ENCODE data around the gene TEX51.

Gene TEX51

DNA sequence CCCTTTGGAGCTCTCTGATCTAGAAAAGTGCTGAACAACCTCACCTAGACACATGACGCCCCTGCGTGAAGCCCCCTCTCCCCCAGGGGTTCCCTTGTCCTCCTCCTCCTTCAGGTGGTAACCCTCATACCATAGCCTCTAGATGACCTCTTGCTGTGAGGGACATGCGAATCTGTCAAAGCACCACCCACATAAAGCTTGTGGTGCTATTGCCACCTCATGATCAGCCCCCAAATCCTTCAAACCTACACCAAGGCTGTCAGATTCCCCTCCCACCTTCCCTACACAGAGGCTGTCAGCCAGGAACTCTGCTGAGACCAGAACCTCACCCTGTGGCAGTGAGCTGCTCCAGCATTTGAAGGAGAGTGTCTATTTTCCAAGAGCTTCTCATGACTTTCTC is 43.1 kb upstream of the TEX51 start:
- TF ChIP-seq ZFX (IDR thresholded peaks at IDR 0.05; ENCODE audit: borderline replicate concordance), result no peak
- TF ChIP-seq, protein P1, sequence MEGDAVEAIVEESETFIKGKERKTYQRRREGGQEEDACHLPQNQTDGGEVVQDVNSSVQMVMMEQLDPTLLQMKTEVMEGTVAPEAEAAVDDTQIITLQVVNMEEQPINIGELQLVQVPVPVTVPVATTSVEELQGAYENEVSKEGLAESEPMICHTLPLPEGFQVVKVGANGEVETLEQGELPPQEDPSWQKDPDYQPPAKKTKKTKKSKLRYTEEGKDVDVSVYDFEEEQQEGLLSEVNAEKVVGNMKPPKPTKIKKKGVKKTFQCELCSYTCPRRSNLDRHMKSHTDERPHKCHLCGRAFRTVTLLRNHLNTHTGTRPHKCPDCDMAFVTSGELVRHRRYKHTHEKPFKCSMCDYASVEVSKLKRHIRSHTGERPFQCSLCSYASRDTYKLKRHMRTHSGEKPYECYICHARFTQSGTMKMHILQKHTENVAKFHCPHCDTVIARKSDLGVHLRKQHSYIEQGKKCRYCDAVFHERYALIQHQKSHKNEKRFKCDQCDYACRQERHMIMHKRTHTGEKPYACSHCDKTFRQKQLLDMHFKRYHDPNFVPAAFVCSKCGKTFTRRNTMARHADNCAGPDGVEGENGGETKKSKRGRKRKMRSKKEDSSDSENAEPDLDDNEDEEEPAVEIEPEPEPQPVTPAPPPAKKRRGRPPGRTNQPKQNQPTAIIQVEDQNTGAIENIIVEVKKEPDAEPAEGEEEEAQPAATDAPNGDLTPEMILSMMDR (IDR thresholded peaks at IDR 0.05), result no peak
- no peak overlapping the region for H3K27ac ChIP-seq

DNA sequence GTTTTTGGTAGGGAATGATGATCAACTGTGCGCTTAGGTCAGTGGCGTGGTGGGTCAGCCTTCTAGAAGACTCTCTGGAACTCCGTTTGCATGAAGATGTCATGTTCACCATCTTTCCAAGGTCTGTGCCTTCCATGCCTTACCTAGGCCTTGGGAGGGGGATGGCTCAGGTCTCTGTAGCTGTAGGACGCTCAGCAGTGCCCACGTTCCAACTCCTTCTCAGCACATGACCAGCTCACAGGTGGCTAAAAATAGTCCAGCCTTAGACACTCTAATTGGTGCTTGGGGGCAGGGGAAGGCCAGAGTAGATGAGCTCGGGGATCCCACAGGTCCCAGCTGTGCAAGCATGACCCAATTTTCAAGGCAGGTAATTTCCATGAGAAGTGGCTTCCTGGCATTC is 42.3 kb upstream of the TEX51 start:
- TF ChIP-seq, protein P1 (IDR thresholded peaks at IDR 0.05), result no peak
- TF ChIP-seq ZFX (IDR thresholded peaks at IDR 0.05; ENCODE audit: borderline replicate concordance), result no peak
- H3K27ac ChIP-seq, result no peak overlapping the region

DNA sequence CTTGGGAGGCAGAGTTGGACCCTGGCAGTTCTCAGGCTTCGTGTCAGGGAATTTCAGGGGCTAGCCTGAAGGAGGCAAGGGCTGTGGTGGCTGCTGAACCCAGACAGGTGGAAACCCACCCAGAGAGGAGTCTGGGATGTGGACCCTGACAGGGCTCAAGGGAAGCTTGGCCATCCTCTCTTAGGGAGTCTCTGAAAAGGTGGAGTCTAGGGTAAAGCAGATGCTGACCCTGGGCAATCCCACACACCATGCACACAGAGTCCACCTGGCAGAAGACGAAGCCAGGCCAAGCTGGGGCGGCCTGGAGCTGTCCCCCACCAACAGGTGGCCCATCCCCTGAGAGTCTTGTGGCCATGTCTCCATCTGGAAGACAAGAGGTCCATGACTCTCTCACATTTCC is 41.2 kb upstream of the TEX51 start:
- no peak for TF ChIP-seq ZFX (IDR thresholded peaks at IDR 0.05; ENCODE audit: borderline replicate concordance)
- no peak overlapping the region for H3K27ac ChIP-seq

DNA sequence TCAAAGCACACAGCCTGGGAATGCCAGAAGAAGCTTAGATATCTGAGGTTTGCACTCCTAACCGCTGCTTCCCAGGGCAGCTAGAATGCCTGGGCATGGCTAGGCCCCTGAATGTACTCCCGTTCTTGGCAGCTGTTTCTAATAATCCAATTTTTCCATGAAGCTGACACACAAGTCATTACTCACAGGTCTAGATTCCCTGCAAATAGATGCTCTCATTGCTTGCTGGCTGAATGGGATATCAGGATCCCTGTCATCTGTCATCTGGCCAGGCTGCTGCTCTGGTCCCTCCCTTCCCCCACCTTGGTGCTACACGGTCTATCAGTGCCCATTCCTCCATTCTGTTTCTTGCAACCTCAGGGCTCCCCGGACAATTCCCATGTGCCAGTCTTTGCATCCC is 40.7 kb upstream of the TEX51 start:
- H3K27ac ChIP-seq, result no peak overlapping the region
- TF ChIP-seq, protein P1 (IDR thresholded peaks at IDR 0.05), result no peak
- TF ChIP-seq ZFX (IDR thresholded peaks at IDR 0.05; ENCODE audit: borderline replicate concordance), result no peak

DNA sequence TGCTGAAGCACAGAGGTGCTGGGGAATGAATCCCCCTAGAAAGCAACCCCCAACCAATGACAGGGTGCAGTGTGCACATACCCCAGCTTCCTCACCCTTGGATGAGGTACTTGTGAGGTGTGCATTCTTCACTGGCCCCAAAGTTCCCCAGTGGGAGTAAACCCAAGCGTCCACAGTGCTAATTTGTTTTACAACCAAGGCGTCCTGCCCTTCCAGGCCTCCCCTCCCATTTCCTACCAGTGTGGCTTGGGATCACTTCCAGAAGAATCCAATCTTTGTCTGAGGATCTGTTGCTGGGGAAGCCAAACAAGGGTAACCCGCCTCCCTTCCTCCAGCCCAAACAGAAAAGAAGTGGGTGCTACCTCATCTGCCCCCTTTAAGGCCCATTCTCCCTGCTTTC is 40.3 kb upstream of the TEX51 start:
- no peak overlapping the region for H3K27ac ChIP-seq
- no peak for TF ChIP-seq ZFX (IDR thresholded peaks at IDR 0.05; ENCODE audit: borderline replicate concordance)
- TF ChIP-seq, protein P1 (IDR thresholded peaks at IDR 0.05), result no peak

DNA sequence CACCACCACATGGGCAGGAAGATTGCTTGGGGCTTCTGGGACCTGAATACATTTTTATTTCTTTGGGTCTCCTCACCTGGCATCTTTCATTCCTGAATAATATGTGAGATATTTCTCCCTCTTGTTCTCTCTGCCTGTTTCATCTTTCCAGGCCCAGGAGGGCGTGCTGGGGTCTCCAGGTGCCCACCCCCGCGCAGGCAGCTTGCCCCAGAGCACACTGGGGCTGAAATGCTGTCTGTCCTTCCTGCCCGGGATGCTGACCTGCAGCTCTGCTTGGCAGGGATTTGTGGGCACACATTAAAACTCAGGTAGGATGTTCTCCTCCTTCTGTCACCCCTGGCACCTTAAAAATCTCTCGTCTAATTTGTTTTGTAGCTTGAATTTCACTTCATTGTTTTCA is 39.7 kb upstream of the TEX51 start:
- TF ChIP-seq ZFX (IDR thresholded peaks at IDR 0.05; ENCODE audit: borderline replicate concordance), result no peak
- TF ChIP-seq, protein P1 (IDR thresholded peaks at IDR 0.05), result no peak
- no peak overlapping the region for H3K27ac ChIP-seq

DNA sequence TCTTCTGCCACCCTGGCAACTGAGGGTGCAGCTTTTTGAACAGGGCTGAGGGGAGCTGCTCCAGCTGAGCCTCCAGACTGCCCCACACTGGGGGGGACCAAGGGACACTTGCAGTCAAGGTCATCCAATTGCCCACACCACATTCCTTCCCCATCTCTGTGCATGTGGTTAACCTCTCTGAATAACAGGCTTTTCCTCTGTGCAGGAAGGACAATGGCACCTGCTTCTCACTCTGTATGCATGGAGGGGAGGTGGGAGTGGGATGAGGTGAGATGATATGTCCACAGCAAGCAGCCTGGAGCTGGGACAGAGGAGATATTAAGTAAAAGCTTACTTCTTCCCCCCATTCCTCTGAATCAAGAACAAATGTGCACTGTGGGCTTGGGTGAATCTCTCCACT is 39.1 kb upstream of the TEX51 start:
- TF ChIP-seq, protein P1 (IDR thresholded peaks at IDR 0.05), result no peak
- TF ChIP-seq ZFX (IDR thresholded peaks at IDR 0.05; ENCODE audit: borderline replicate concordance), result no peak

DNA sequence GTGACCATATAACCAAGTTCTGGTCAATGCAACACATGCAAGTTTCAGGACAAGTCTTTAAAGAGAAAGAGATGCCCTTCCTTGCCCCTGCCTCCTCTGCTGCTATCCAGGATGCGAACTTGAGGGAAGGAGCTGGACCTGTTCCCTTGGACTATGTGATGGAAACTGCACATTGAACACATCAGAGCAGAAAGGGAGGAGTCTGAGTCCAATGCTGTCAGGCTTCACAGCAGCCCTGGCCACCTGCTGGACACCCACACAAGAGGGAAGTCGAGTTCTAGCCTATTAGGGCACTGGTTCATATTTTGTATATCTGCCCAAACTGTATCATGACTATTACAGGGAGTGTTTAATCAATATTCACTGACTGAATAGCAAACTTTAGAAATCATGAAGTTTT is 38.3 kb upstream of the TEX51 start:
- H3K27ac ChIP-seq, result no peak overlapping the region
- no peak for TF ChIP-seq ZFX (IDR thresholded peaks at IDR 0.05; ENCODE audit: borderline replicate concordance)
- TF ChIP-seq, protein P1 (IDR thresholded peaks at IDR 0.05), result no peak

More for the DNA sequence above, 39.1 kb upstream of the TEX51 start:
- H3K27ac ChIP-seq, result no peak overlapping the region
